ENCODE data around the gene CREG2.
A peak's percentile ranks its signal among the peaks of the same experiment; 100 is the strongest.

The CREG2 gene

DNA sequence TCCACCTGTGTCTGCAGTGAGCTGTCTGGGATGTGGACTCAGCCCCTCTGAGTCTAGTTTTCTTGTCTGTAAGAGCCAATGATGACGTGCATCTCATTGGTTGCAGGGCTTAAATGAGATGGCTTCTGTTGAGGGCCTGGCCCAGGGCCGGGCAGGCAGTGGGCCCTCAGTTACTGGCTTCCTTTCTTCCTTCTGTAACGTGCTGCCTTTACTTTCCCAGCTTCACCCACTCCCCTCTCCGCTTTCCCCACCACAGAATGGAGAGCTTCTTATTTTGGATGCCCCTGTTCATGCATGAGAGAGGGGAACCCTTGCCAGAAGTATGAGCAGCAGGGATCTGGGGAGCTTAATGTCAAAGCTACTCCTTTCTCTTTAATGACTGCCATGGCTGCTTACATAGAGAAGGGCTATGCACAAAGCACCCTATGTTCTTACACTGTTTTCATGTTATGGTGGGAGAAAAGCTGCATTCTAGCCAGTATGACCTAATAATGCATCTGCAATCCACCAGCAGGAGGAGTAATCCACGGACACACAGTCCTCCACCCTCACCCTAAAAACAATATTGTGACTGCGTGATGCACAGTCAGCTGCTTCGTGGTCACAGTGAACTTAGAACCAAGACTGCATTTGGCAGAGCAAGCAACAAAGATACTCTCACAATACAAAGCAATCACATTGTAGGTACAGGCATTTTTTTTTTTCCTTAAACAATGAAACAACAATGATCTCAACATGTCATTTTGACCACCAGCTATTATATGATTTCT is 37.2 kb downstream of the CREG2 start:
- ChIA-PET POLR2A (no interaction called here), CTCF (interaction anchor here (1.1 to 1.4 kb wide), 3 partner anchors 8 to 13 kb away, joined by 3 read pairs; no protein-coding TSS in a partner anchor)
- TF ChIP-seq, protein P1, sequence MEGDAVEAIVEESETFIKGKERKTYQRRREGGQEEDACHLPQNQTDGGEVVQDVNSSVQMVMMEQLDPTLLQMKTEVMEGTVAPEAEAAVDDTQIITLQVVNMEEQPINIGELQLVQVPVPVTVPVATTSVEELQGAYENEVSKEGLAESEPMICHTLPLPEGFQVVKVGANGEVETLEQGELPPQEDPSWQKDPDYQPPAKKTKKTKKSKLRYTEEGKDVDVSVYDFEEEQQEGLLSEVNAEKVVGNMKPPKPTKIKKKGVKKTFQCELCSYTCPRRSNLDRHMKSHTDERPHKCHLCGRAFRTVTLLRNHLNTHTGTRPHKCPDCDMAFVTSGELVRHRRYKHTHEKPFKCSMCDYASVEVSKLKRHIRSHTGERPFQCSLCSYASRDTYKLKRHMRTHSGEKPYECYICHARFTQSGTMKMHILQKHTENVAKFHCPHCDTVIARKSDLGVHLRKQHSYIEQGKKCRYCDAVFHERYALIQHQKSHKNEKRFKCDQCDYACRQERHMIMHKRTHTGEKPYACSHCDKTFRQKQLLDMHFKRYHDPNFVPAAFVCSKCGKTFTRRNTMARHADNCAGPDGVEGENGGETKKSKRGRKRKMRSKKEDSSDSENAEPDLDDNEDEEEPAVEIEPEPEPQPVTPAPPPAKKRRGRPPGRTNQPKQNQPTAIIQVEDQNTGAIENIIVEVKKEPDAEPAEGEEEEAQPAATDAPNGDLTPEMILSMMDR (IDR thresholded peaks at IDR 0.05; ENCODE audit: control extremely low read depth, extremely low read depth, low read depth, missing control alignments), result no peak
- no peak for DNase-seq (ENCODE audit: extremely low spot score)

DNA sequence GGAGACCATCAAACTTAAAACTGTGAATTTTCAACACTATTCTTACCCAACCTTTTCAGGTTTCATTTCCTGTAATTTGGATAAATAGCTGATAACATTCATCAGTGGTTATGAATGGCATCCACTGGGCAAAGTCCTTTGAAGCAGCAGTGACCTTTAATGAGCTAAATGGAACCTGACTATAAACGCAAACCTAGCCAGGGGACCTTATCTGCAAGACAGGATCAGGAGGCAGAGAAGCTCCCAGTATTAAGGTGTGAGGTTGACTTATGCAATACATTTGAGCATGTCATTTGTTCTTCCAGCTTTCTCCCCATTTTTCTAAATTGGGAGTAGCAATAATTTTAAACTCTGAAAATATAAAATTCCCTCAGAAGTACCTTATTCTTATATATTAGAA is 38.4 kb downstream of the CREG2 start:
- TF ChIP-seq, protein P1 (IDR thresholded peaks at IDR 0.05; ENCODE audit: control extremely low read depth, extremely low read depth, low read depth, missing control alignments), result no peak
- POLR2A ChIA-PET, result no interaction called here
- CTCF ChIA-PET, result interaction anchor here (1.0 to 1.3 kb wide), 3 partner anchors 9 to 186 kb away, joined by 3 read pairs; no protein-coding TSS in a partner anchor
- DNase-seq (ENCODE audit: extremely low spot score), result no peak

DNA sequence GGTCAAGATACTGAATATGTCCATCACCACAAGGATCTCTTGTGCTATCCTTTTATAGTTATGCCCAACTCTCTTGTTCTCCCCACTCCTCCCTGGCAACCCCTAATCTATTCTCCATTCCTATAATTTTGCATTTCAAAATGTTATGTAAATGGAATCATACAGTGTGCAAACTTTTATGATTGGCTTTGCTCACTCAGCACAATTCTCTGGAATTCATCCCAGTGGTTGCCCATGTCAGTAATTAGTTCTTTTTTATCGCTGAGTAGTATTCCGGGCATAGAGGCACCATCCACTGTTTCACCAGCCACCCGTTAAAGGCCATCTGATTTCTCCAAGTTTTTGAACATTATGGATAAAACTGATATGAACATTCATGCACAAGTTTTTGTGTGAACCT is 40.4 kb downstream of the CREG2 start:
- ChIA-PET CTCF (interaction anchor here (0.9 to 1.2 kb wide), 2 partner anchors 9 to 16 kb away, joined by 3 read pairs; no protein-coding TSS in a partner anchor), POLR2A (no interaction called here)
- TF ChIP-seq, protein P1 (IDR thresholded peaks at IDR 0.05; ENCODE audit: control extremely low read depth, extremely low read depth, low read depth, missing control alignments), result no peak
- no peak for DNase-seq (ENCODE audit: extremely low spot score)

DNA sequence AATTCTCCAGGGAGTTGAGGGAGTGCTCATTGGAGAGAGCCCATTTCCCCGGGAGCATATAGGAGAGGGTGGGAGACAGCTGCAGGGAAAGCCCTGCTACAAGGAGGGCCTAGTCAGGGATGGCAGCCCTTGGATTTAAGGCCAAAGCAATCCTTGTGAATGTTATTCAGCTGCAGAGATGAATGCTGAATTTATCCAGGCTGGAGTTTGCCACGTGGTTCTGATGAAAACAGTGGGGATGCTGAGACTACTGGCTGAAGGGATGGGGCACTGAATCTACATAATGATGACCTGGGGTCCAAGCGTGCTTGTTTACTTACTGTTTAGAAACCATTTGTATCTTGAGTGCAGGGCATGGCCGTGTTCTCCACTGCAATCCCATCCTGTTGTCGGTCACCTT is 43.2 kb downstream of the CREG2 start:
- ChIA-PET CTCF (interaction anchor here (2.9 to 3.0 kb wide), 2 partner anchors 10 to 17 kb away, joined by 11 to 14 read pairs; no protein-coding TSS in a partner anchor), POLR2A (no interaction called here)
- TF ChIP-seq, protein P1 (IDR thresholded peaks at IDR 0.05; ENCODE audit: control extremely low read depth, extremely low read depth, low read depth, missing control alignments), result no peak
- no peak for DNase-seq (ENCODE audit: extremely low spot score)

DNA sequence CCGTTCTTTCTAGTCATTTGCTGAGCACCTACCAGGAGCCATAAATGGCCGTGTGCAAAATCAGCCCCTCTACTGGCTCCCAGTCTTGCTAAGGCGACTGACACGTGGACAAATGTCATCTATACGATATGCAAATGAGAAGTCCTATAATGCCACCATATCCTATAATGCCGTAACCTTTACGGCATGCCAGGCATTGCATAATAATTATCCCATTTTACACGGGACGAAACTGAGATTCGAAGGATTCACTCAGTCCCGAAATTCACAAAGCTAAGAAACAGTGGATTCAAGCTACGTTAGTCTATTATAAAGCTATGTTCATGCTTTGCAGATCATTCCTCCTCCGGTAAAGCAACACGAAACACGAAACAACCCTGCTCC is 44.7 kb downstream of the CREG2 start:
- POLR2A ChIA-PET, result no interaction called here
- CTCF ChIA-PET, result interaction anchor here (0.7 to 4.0 kb wide), 16 partner anchors 9 to 642 kb away, joined by 3 to 40 read pairs (median 6); partner anchors contain the start of genes CREG2 and RNF149
- TF ChIP-seq, protein P1 (IDR thresholded peaks at IDR 0.05; ENCODE audit: control extremely low read depth, extremely low read depth, low read depth, missing control alignments), result no peak
- no peak for DNase-seq (ENCODE audit: extremely low spot score)

DNA sequence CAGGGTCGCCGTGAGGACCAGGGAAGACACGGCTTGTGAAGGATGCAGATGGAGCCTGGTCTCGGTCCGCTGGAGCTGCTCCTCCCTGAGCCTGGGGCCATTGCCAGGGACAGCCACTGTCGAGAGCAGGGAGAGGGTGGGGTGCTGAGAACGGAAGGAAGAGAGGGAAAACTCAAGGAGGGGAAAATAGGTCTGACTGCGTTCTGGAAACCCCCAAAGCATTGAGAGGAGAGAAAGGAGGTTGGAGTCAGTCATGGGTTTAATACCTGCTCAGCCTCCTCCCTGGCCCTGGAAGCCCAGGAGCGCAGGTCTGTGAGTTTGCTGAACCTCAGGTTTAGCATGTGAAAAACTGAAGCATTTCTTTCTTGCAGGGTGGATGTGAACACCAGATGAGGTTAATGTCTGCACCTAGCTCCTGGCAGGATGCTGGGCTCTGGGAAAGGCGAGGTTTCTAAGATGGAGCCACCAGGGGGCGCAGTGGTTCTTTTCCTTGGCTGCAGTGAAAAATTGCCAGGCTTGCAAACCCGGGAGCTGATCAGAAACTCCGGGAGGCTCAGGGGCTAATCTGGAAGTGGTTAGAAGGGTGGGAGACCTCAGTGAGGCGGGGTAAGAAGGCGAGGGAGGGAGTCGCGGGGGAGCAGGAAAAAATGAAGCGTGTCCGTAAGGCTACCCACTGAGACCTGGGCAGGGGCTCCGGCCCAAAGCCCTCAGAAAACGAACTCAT is 45.2 kb downstream of the CREG2 start:
- POLR2A ChIA-PET, result no interaction called here
- CTCF ChIA-PET, result interaction anchor here (0.6 to 4.0 kb wide), 19 partner anchors 9 to 1102 kb away, joined by 3 to 40 read pairs (median 5); partner anchors contain the start of gene RNF149
- peak; percentile 82 for DNase-seq (ENCODE audit: extremely low spot score)
- TF ChIP-seq, protein P1 (IDR thresholded peaks at IDR 0.05; ENCODE audit: control extremely low read depth, extremely low read depth, low read depth, missing control alignments), result peak; percentile 80

Measured in GM10248 (cell line).